HG02884 (cell line): ENCODE measurements around the gene SEC22A.

Experiments
- ATAC-seq: cut with Tn5 transposase; IDR thresholded peaks from one replicate; pipeline ENCODE4 v1.9.1; 2021; ENCODE audit warnings: mild to moderate bottlenecking, moderate library complexity; ENCODE audit not compliant: unreplicated experiment

Gene SEC22A

DNA sequence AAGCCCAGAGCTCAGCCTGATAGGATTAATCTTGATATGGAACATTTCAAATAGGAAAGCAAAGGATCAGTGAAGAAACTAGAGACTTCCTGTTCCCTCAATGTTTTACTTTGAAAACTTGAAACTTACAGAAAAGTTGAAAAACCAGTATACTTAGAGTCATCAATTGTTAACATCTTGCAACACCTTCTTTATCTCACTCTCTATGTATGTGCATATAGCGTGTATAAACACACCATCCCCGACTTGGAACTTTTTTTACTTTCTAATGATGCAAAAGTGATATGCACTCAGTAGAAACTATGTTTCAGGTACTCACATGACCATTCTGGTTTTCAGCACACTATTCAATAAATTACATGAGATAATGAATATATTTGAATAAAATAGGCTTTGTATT, 60.5 kb downstream of the SEC22A start:
- ATAC-seq: no peak

DNA sequence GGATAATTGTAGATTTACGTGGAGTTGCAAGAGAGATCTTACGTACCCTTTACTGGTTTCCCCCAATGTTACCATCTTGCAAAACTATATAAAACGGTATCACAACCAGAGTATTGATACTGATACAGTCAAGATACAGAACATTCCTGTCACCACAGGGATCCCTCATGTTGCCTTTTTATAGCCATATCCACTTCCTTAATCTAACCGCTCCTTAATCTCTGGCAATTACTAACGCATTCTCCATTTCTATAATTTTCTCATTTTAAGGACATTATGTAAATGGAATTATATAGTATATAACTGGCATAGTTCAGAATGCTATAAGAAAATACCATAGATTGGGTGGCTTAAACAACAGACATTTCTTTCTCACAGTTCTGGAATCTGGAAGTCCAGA, 61.1 kb downstream of the SEC22A start:
- no peak for ATAC-seq

DNA sequence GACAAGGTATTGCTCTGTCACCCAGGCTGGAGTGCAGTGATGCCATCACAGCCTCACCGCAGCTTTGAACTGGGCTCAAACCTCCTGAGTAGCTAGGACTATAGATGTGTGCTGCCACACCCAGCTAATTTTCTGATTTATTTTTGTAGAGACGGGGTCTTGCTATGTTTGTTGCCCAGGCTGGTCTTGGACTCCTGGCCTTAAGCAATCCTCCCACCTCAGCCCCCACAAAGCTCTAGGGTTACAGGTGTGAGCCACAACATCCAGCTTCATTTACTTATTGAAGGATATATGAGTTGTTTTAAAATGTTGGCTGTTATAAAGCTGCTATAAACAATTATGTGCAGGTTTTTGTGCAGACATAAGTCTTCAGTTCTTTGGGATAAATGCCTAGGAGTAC, 62.2 kb downstream of the SEC22A start:
- ATAC-seq: no peak

DNA sequence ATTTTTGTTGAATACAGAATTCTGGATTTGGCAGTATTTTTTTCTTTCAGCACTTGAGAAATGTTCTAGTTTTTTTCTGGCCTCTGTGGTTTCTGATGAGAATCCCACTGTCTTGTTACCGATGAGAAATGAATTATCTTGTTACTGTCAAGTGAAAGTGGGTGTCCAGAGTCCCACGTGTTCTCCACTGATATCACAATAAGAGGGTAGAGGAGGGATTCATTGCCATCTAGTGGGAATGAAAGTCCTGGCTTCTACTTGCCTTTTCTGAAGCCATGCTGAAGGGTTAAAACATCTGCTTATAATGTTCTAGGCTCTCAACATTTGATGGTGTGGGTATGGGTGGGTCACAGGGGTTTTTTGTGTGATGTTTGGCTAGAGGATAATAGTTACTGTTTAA, 66.1 kb downstream of the SEC22A start:
- no peak for ATAC-seq

DNA sequence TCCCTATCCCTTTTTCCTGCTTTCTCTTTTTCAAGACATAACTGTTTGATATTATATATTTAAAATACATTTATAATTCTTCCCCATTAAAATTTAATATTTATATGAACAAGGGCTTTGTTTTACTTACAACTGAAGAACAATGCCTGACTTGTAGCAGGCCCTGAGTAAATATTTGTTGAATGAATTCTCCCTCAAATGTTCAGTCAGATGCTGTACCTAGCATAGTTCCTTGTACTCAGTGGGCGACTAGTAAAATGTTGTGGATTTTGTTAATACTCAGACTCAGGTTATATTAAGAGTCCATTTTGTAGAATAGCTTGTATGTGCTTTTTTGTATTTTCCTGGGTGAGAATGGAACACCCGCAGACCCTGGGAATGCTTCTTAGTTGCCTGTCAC, 69.1 kb downstream of the SEC22A start:
- no peak for ATAC-seq

DNA sequence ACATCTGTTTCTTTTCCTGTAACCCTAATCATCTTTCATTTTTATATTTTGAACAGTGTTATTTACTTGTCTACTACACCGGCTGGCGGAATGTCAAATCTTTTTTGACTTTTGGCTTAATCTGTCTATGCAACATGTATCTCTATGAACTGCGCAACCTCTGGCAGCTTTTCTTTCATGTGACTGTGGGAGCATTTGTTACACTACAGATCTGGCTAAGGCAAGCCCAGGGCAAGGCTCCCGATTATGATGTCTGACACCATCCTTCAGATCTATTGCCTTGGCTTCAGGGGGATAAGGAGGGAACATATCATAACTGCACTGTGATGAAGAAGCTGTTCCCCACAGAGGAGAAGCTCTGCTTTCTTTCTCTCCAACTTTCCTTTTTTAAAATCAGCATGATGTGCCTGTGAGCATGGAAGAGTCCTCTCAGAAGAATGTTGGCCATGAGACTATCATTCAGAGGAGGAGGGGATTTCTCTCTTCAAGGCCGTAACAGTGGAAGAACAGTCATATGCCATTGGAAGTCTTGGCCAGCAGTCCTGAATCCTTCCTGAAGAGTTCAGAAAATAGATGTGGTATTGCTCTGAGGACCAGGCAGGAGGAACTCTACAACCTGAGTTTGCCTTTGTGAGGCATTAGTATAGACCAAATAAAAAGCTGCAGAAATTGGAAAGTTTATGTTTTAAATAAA, 69.9 kb downstream of the SEC22A start:
- ATAC-seq: no peak

DNA sequence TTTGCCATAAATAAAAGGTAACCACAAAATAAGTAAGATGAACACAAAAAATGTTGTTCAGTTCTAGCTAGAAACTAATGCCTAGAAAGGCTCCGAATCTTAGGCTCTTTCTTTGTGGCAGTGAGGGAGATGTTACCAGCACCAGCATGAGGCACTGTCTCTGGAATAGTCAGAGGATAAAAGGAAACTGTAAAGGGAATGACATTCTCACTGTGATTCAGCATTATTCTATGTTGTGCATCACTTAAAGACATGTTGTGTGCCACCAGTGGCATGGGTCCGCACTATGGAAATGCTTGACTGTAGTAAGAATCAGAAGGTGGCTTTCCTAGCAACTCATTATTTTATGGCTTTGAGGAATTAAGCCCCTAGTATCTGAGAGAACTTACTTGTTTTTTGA, 70.8 kb downstream of the SEC22A start:
- ATAC-seq: no peak

DNA sequence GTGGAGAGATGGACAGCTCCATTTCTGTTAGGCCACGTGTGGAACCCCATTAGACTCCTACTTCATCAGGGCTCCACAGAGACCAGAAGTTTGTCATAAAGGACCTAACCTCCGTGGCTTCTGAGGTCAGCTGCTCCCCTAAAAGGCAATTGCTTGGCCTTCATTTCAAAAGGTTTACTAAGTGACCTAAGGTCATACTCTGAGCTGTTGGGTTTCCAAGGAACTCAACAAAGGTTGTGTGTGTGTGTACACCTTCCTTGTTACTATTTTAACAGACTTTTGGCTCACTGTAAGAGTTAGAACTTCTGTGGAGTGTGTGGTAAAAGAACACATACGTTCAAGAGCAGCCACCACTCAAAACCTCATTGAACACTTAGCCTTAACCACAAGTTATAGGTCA, 73.9 kb downstream of the SEC22A start:
- no peak for ATAC-seq

DNA sequence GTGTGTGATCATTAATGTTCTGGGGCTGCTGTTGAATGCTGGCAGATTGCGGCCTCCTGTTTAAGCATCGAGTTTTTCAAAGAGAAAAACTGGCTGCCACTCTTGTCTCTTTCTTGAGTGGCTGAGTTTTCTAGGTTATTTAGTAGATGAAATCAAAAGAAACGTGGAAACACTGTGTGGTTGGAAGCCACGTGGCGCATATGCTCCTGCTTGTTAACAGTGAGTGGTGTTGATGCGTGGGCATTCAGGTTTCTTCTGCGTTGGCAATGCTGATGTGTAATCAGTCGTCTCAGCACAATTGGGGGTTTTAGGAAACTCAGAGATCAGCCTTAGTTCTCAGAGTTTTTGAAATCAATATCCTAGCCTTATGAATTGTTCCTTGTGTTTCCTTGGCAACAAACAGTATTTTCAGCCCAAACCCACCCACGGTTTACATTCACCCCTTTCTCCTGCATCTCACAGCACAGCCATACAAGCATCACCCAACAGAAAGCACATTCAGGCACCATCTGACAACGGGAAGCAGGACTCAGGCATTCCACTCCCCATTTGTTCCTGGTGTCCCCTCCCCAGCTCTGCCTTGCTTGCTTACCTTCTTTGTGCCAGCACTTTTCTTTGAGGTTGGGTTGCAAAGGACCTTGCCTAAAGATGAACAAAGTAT, 74.7 kb downstream of the SEC22A start:
- no peak for ATAC-seq

DNA sequence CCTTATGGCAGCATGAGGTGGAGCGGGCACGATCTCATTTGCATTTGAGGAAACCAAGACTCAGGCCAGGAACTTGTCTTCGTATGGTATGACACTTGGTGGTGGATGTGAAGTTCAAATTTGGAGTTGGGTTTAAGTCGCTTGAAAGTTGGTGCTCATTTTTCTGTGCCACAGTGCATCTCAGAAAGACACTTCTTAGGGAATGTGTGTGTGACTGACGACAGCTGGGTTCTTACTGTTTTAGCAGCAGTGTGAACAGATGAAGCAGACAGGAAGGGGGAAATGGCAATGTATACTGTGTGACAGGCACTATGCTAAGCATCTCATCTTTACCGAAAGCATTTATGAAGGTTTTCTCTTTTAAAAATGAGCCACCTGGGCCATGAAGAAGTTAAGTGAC, 75.4 kb downstream of the SEC22A start:
- no peak for ATAC-seq

DNA sequence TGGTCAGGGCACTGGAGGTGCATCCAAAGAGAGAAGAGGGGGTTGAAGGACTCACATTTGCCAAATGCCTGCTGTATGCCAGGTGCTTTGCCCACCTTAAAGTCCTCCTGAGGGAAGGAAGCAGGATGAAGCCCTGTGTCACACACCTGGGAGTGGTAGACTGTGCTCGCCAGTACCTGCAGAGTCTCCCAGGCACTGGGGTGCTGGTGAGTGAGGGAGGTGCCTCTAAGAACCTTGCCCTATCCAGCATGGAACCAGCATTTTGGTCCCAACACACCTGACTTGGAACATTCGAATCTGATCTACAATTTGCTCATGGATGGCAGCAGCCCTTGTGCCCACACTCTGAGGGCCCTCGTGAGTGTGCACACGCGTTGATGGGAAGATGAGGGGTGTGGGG, 76.7 kb downstream of the SEC22A start:
- no peak for ATAC-seq

DNA sequence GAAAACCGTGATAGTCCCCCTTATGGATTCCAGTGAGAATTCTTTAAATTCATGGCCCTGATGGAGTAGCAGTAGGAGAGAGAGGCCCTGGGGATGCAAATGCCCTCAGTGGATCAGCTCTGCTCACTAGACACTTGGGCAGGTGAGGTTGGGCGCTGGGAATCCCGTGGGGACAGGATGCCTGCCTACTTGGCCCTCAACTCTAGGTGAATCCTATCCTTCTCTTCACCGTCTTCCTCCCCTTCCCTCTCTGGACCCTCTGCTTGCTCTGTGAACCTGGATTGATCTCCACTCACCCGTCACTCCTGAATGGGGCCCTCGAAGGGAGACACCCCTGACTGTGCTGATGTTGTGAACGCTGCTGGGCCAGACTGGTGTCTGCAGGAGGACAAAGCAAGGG, 77.4 kb downstream of the SEC22A start:
- ATAC-seq: no peak

DNA sequence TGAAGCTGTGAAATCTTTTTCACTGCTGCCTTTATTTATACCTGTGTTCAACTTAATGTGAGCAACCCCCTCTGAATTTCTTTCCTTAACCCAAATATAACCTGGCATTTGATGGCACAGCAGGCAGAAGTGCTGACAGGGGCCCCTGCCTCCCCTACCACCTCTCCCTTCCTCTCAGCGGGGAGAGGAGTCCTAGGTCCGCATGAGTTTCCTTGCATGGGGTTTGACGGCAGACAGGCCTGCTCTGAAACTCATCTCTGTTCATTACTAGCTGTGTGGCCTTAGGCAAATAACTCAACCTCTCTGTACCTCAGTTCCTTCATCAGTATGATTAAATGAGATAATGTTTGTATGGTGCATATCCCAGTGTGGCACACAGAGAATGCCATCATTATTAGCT, 79.7 kb downstream of the SEC22A start:
- no peak for ATAC-seq

DNA sequence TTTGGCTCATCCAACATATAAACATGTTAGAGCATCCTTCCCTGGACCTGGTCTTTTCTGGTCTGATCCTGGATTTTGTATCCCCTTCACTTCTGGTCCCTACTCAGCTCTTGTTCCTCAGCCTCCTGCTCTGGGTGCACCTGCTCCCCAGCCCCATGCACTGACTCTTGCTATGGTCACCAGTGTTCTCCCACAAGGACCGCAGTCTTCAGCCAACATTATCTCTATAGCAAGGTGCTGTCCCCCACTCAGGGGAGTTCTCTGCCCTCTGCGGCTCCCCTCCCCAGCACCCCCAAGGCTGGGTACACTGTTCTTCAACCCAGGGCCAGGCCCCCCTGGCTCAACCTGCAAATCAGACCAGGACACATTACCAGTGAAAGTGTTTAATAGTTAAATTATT, 80.2 kb downstream of the SEC22A start:
- ATAC-seq: no peak

DNA sequence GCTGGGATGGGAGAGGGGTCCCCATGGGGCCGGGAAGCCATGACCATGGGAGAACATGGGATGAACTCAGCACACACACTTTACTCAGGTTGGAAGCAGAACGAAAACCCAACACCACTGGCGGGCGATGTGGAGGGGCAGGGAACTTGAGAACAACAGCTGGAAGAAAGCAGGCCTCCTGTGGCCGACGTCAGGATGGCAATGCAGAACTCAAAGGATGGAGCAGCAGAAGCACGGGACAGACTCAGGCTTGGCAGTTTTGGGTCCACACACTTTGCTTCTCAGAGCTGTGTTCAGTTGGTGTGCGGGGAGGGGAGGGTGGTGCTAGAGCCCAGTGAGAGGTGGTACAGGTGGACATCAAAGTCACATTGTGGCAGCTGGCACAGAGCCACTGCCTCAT, 80.7 kb downstream of the SEC22A start:
- no peak for ATAC-seq

DNA sequence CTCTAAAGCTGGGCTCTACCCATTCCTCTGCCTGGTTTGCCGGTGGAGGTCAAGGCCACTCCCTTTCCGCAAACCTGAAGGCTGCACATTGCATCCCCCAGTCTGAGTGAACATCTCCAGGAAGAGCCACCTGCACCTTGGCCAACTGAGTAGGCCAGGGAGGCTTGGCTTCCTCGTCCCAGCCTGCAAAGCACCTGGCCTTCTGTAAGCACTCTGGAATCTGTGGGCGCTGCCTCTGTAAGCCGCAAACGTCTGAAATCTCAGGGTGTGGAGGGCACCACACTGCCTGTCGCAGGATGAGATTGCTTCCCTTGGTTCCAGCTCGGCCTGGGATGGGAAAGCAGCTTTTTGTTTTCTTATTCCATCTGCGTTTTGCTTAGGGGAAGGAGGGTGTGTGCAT, 81.3 kb downstream of the SEC22A start:
- ATAC-seq: no peak

DNA sequence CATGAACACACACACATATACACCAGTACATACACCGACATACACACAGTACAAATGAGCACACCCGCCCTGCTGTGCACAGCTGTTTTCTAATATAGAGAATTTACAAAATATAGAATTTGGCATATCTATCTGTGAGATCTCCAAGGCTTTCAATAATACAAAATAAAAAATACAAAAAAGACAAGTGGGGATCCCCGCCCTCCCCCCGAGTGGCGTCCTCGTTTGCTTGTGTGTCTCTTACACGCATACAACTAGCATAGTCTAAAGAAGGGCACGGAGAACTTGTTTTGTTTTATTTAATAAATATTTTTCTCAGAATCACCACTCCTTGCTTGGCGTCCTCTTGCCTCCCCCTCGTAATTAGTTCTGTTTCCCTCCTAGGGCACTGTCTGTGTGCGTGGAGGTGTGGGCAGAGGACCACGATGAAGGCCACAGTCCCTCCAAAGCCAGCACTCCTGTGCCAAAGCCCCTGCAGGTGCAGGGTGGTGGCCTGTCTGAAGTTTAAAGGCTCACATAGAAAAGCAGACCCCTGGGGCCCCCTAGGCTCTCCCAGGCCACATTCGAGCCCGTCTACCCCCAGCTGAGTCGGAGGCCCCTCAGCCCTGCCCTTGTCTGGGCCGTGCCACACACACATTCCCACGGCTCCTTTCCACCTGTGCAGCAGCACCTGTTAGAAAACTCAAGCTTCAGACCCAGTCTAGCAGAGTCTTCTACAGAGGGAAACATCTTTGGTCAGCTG, 82.1 kb downstream of the SEC22A start:
- no peak for ATAC-seq

DNA sequence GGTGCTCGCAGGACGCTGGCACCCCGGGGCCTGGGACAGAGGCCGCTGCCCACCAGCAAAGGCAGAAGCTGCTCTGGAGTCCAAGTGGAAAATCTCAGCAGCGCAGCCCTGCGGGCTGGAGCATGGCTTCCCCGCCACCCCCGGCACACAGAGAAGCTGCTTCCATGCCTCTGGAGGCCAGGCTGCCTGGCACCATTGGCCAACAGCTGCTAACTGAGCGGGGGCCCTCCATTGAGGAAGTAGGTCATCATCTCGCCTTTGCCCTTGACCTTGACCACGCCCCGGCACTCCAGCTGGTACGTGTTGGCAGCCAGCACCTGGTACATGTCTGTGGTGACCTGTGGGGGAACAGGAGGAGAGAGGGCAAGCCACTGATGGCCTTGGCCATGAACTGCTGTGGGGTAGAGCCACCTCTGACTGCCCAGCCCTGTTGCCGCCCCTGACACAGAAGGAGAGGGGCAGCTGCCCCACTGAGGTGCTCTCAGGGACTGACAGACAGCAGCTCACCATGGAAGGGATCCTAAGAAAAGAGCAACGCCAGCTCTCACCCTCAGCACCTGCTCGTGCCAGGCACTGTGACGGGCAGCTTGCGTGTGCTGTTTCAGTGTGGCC, 82.8 kb downstream of the SEC22A start:
- ATAC-seq: no peak

DNA sequence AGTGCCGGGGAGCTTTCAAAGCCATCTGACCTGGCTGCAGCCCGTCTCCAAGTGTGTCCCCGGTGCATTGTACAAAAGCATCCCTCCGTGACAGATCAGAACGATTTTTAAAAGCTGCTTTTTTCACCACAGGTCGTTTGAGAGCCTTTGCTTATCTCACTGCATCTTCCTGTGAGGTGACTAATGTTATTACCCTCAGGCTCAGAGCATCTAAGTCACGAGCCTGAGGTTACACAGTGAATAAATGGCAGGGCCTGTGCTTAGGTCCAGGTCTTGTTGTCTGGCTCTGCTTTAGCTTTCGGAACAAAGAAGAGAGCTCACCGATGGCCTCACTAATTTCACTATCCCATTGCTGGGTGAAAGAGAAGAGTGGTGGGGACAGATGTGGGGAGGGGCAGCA, 83.3 kb downstream of the SEC22A start:
- no peak for ATAC-seq

DNA sequence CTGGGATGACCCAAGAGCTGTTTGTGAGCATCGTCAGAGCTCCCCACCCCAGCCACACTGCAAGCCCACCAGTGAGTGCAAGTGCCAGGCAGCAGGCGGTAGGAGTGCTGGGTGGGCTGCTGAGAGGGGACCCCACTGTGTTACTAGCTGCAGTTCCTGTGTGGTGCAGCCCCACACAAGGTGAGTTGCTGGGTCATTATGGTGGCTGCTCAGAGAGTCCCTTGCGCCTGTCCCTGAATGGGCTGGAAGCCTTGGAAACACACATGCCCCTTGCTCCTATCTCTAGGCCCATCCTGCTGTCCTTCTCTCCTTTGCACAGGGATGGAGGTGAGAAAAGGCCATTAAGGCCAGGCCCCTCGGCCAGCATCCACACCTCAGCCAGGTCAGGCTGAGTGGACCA, 83.7 kb downstream of the SEC22A start:
- no peak for ATAC-seq

DNA sequence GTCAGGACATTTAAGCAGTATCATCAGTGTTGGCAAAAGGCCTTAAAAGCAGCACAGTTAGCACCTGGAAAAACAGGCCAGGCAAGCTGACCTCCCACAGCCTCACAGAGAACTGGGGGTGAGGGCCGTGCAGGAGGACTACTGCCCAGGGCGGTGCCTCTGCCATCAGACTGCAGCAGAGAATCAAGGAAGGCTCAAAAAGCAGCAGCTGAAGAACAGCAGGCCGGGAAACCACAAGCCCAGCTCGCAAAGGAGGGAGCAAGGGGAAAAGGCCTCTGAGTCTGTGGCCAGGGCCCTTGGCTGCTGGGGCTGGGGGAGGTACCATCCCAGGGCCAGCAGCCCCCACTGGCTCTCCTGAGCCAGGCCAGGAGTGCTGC, 84.2 kb downstream of the SEC22A start:
- ATAC-seq: no peak
